Activated CD4-positive, alpha-beta T cell treated with anti-CD3 and anti-CD28 coated beads for 36 hours (primary cell): Measurements from ENCODE around the gene MAP1B. TPM values are rescaled to one million over a fixed set of nuclear protein-coding genes. Genes with fewer than 3 reads are reported as not detected.

Experiments used
- ATAC-seq: fragments of 200-7000 bp; cut with Tn5 transposase; one replicate; pipeline ENCODE4 v1.10.0; 2021; ENCODE audit warnings: mild to moderate bottlenecking, moderate library complexity
- CTCF ChIA-PET: fragments of 350-600 bp; sonication (Branson Sonifier 250); formaldehyde crosslinking; loops from one replicate; lab custom pipeline; 2021; ENCODE audit warnings: antibody characterized with exemption; lab: Charles Lee
- POLR2A ChIA-PET: fragments of 350-600 bp; sonication (Branson Sonifier 250); formaldehyde crosslinking; loops from one replicate; lab custom pipeline; 2021; ENCODE audit warnings: antibody characterized with exemption, inconsistent platforms; lab: Charles Lee
- DNase-seq: peaks from one replicate; pipeline ENCODE4 v3.0.0-alpha.2; 2020
- H3K27ac Mint-ChIP-seq: one replicate; pipeline ENCODE4 v1.8.0; 2021; ENCODE audit warnings: mixed read lengths
- H3K27me3 Mint-ChIP-seq: one replicate; pipeline ENCODE4 v1.8.0; 2021; ENCODE audit warnings: mixed read lengths
- H3K36me3 Mint-ChIP-seq: one replicate; pipeline ENCODE4 v1.8.0; 2021; ENCODE audit warnings: low read depth, mixed read lengths
- H3K4me1 Mint-ChIP-seq: one replicate; pipeline ENCODE4 v1.8.0; 2021; ENCODE audit warnings: mixed read lengths
- H3K4me3 Mint-ChIP-seq: one replicate; pipeline ENCODE4 v1.8.0; 2021; ENCODE audit warnings: mild to moderate bottlenecking, moderate library complexity, mixed read lengths
- H3K9me3 Mint-ChIP-seq: one replicate; pipeline ENCODE4 v1.8.0; 2021; ENCODE audit warnings: low read depth, mixed read lengths
- intact Hi-C, 2 experiments: fragments of 100-400 bp; cut with DNase I in 1 of 2; cut with micrococcal nuclease in 1 of 2; formaldehyde crosslinking; loops; one replicate each; pipeline versions ENCODE4 v1.14.2 to v1.15.1; 2022 to 2024; cut with DNase I, micrococcal nuclease
- total RNA-seq, 2 experiments: library from RNA; stranded (reverse); gene quantifications; one replicate each; pipeline ENCODE4 v1.2.3, GENCODE V29; 2021

The MAP1B gene
- total RNA-seq = under 1 TPM; 0.16 to 0.26 TPM

GRCh38 chr5:72107131-72107900 is at the start of gene MAP1B:
TSS of gene MAP1B (plus strand) at chr5:72107475. CDS start at chr5:72107532, 57 bp downstream.
- DNase-seq (peak; percentile 20), ATAC-seq (no peak)
- Mint-ChIP-seq H3K4me3 (peak within 1 kb of the TSS; percentile 44), H3K27me3 (peaks cover 62% of the 10 kb centered on the region), H3K9me3 (no peaks in the 10 kb centered on the region), H3K36me3 (no peaks in the 10 kb centered on the region), H3K27ac (no peak within 1 kb of the TSS), H3K4me1 (peaks cover 7% of the 10 kb centered on the region)
- CTCF ChIA-PET = interaction anchor here (0.6 kb wide), 1 partner anchor 23 kb away, joined by 3 read pairs; no protein-coding TSS in a partner anchor
- POLR2A ChIA-PET = no interaction called here
- intact Hi-C loops = no loop called here

GRCh38 chr5:72057816-72058215 is 49.5 kb upstream of the MAP1B start:
- H3K9me3 Mint-ChIP-seq = no peaks in the 10 kb centered on the region
- ATAC-seq = no peak
- H3K4me1 Mint-ChIP-seq = no peaks in the 10 kb centered on the region
- ChIA-PET POLR2A (interaction anchor here (0.6 kb wide), 1 partner anchor 45 kb away, joined by 3 read pairs; no protein-coding TSS in a partner anchor), CTCF (no interaction called here)
- intact Hi-C loops = no loop called here
- H3K27ac Mint-ChIP-seq = no peak overlapping the region
- H3K36me3 Mint-ChIP-seq = no peaks in the 10 kb centered on the region
- DNase-seq = no peak
- H3K4me3 Mint-ChIP-seq = no peak overlapping the region
- H3K27me3 Mint-ChIP-seq = peaks cover 4% of the 10 kb centered on the region

GRCh38 chr5:72063219-72063819 is 44.0 kb upstream of the MAP1B start:
- intact Hi-C loops = no loop called here
- no peaks in the 10 kb centered on the region for H3K36me3 Mint-ChIP-seq
- no peaks in the 10 kb centered on the region for H3K4me1 Mint-ChIP-seq
- H3K9me3 Mint-ChIP-seq = no peaks in the 10 kb centered on the region
- no peak overlapping the region for H3K4me3 Mint-ChIP-seq
- ChIA-PET CTCF (no interaction called here), POLR2A (no interaction called here)
- H3K27ac Mint-ChIP-seq = no peak overlapping the region
- peak; percentile 37 for DNase-seq
- H3K27me3 Mint-ChIP-seq = peaks cover 11% of the 10 kb centered on the region
- ATAC-seq = no peak

GRCh38 chr5:72064801-72065570 is 42.3 kb upstream of the MAP1B start:
- Mint-ChIP-seq H3K27me3 (peaks cover 16% of the 10 kb centered on the region), H3K4me3 (no peak overlapping the region), H3K9me3 (no peaks in the 10 kb centered on the region), H3K4me1 (no peaks in the 10 kb centered on the region), H3K27ac (no peak overlapping the region), H3K36me3 (no peaks in the 10 kb centered on the region)
- CTCF ChIA-PET = no interaction called here
- POLR2A ChIA-PET = interaction anchor here (0.7 kb wide), 1 partner anchor 274 kb away, joined by 3 read pairs; no protein-coding TSS in a partner anchor
- ATAC-seq = no peak
- intact Hi-C loops = no loop called here
- no peak for DNase-seq

GRCh38 chr5:72065751-72066255 is 41.5 kb upstream of the MAP1B start:
- intact Hi-C loops = no loop called here
- Mint-ChIP-seq H3K36me3 (no peaks in the 10 kb centered on the region), H3K4me1 (no peaks in the 10 kb centered on the region), H3K27ac (no peak overlapping the region), H3K9me3 (no peaks in the 10 kb centered on the region), H3K4me3 (no peak overlapping the region), H3K27me3 (peaks cover 17% of the 10 kb centered on the region)
- no peak for DNase-seq
- ChIA-PET POLR2A (no interaction called here), CTCF (no interaction called here)
- no peak for ATAC-seq

- Mint-ChIP-seq H3K9me3 (no peaks in the 10 kb centered on the region), H3K27ac (no peak overlapping the region), H3K4me3 (no peak overlapping the region), H3K4me1 (no peaks in the 10 kb centered on the region), H3K27me3 (peaks cover 17% of the 10 kb centered on the region), H3K36me3 (no peaks in the 10 kb centered on the region)
- POLR2A ChIA-PET = no interaction called here
- intact Hi-C loops = no loop called here
- no peak for ATAC-seq
- CTCF ChIA-PET = no interaction called here
- no peak for DNase-seq
Measured at GRCh38 chr5:72066705-72067107, 40.6 kb upstream of the MAP1B start.

- POLR2A ChIA-PET = no interaction called here
- CTCF ChIA-PET = no interaction called here
- DNase-seq (no peak), ATAC-seq (no peak)
- no peak overlapping the region for H3K27ac Mint-ChIP-seq
- intact Hi-C loops = no loop called here
- no peaks in the 10 kb centered on the region for H3K9me3 Mint-ChIP-seq
- H3K4me1 Mint-ChIP-seq = no peaks in the 10 kb centered on the region
- no peak overlapping the region for H3K4me3 Mint-ChIP-seq
- H3K27me3 Mint-ChIP-seq = peaks cover 17% of the 10 kb centered on the region
- H3K36me3 Mint-ChIP-seq = no peaks in the 10 kb centered on the region
Measured at GRCh38 chr5:72067682-72068470, 39.4 kb upstream of the MAP1B start.

- POLR2A ChIA-PET = no interaction called here
- H3K4me3 Mint-ChIP-seq = no peak overlapping the region
- CTCF ChIA-PET = no interaction called here
- no peak overlapping the region for H3K27ac Mint-ChIP-seq
- no peaks in the 10 kb centered on the region for H3K36me3 Mint-ChIP-seq
- no peaks in the 10 kb centered on the region for H3K9me3 Mint-ChIP-seq
- intact Hi-C loops = no loop called here
- DNase-seq = no peak
- H3K27me3 Mint-ChIP-seq = peaks cover 15% of the 10 kb centered on the region
- ATAC-seq = no peak
- no peaks in the 10 kb centered on the region for H3K4me1 Mint-ChIP-seq
Measured at GRCh38 chr5:72070529-72070928, 36.7 kb upstream of the MAP1B start.

GRCh38 chr5:72071906-72072305 is 35.4 kb upstream of the MAP1B start:
- Mint-ChIP-seq H3K4me3 (no peak overlapping the region), H3K27me3 (peaks cover 8% of the 10 kb centered on the region), H3K9me3 (no peaks in the 10 kb centered on the region), H3K4me1 (no peaks in the 10 kb centered on the region), H3K27ac (no peak overlapping the region), H3K36me3 (no peaks in the 10 kb centered on the region)
- POLR2A ChIA-PET = no interaction called here
- CTCF ChIA-PET = no interaction called here
- DNase-seq = no peak
- intact Hi-C loops = no loop called here
- ATAC-seq = no peak

GRCh38 chr5:72074251-72074650 is 33.0 kb upstream of the MAP1B start:
- Mint-ChIP-seq H3K27me3 (peaks cover 17% of the 10 kb centered on the region), H3K36me3 (no peaks in the 10 kb centered on the region), H3K9me3 (no peaks in the 10 kb centered on the region), H3K4me3 (no peak overlapping the region), H3K4me1 (no peaks in the 10 kb centered on the region), H3K27ac (no peak overlapping the region)
- POLR2A ChIA-PET = no interaction called here
- intact Hi-C loops = no loop called here
- ATAC-seq (no peak), DNase-seq (no peak)
- CTCF ChIA-PET = no interaction called here

- CTCF ChIA-PET = no interaction called here
- H3K9me3 Mint-ChIP-seq = no peaks in the 10 kb centered on the region
- H3K27ac Mint-ChIP-seq = no peak overlapping the region
- peaks cover 17% of the 10 kb centered on the region for H3K27me3 Mint-ChIP-seq
- H3K36me3 Mint-ChIP-seq = no peaks in the 10 kb centered on the region
- ATAC-seq = no peak
- intact Hi-C loops = no loop called here
- POLR2A ChIA-PET = no interaction called here
- no peak for DNase-seq
- no peaks in the 10 kb centered on the region for H3K4me1 Mint-ChIP-seq
- no peak overlapping the region for H3K4me3 Mint-ChIP-seq
Measured at GRCh38 chr5:72075461-72075860, 31.8 kb upstream of the MAP1B start.
